ENCODE results near the gene GARNL3. TPM values are rescaled to one million over a fixed set of nuclear protein-coding genes. Genes with fewer than 3 reads are reported as not detected.

The GARNL3 gene
- total RNA-seq, 1 donor from 2014 or later, result 8.0 TPM

DNA sequence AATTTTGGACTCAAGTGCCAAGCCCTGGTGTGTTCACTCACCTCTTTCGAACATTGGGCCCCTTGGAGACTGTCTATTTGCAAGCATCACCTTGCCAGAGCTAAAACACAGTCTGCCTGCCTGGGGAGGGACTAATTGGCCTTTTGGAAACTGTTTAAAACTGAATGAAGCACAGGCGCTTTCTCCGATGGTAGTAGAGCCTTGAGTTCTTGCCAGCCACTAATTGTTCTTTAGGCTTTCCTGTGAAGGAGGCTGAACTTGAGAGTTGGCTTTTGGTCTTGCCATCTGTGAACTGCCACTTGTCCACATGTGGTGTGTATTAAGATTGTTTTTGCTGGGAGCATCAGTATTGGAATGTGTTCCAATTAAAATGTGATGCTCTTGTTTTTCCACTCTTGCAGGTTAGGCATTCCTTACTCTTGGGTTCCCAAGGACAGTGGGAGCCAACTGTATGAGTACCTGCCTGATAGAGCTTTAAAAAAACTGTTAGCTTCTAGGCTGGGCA, 26.0 kb downstream of the GARNL3 start:
- TF ChIP-seq, protein P1, sequence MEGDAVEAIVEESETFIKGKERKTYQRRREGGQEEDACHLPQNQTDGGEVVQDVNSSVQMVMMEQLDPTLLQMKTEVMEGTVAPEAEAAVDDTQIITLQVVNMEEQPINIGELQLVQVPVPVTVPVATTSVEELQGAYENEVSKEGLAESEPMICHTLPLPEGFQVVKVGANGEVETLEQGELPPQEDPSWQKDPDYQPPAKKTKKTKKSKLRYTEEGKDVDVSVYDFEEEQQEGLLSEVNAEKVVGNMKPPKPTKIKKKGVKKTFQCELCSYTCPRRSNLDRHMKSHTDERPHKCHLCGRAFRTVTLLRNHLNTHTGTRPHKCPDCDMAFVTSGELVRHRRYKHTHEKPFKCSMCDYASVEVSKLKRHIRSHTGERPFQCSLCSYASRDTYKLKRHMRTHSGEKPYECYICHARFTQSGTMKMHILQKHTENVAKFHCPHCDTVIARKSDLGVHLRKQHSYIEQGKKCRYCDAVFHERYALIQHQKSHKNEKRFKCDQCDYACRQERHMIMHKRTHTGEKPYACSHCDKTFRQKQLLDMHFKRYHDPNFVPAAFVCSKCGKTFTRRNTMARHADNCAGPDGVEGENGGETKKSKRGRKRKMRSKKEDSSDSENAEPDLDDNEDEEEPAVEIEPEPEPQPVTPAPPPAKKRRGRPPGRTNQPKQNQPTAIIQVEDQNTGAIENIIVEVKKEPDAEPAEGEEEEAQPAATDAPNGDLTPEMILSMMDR (IDR thresholded peaks at IDR 0.05), result no peak
- ATAC-seq (no peak), DNase-seq (no peak)
- Histone ChIP-seq H3K4me3 (no peak overlapping the region), H3K27me3 (no peaks in the 10 kb centered on the region), H3K36me3 (no peaks in the 10 kb centered on the region), H3K27ac (no peak overlapping the region), H3K9me3 (no peaks in the 10 kb centered on the region), H3K4me1 (no peaks in the 10 kb centered on the region)
- intact Hi-C loops (cut with DNase I), result no loop called here

DNA sequence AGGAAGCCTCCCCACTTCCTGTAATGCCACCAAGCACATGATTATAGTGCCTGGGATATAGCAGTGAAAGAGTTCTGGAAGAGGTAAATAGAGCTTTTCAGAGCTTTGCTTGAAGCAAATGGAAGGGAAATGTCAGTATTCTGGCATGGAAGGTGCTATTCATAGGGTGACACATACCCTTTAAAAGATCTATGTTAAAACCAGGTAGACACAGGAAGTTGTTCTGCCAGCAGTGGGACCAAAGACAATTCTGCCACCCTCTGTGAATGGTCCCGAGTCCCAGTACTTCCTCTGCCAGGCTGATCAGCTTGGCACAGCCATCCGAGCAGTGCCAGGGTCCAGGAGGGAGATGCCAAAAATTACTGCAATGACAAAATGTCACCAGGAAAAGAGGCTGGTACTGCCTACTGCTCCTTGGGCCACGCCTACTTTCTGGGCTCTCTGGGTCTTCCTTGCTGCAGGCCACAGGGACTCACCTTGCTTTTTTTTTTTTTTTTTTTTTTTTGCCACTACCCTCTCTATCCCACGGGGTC, 26.7 kb downstream of the GARNL3 start:
- no peak overlapping the region for H3K4me3 ChIP-seq
- TF ChIP-seq, protein P1 (IDR thresholded peaks at IDR 0.05), result no peak
- H3K36me3 ChIP-seq, result no peaks in the 10 kb centered on the region
- no peaks in the 10 kb centered on the region for H3K9me3 ChIP-seq
- intact Hi-C loops (cut with DNase I), result no loop called here
- H3K4me1 ChIP-seq, result no peaks in the 10 kb centered on the region
- no peak for DNase-seq
- no peak for ATAC-seq
- H3K27ac ChIP-seq, result no peak overlapping the region
- H3K27me3 ChIP-seq, result no peaks in the 10 kb centered on the region

GRCh38 chr9:127292415-127292814, 27.8 kb downstream of the GARNL3 start:
- Histone ChIP-seq H3K27ac (no peak overlapping the region), H3K4me1 (no peaks in the 10 kb centered on the region), H3K36me3 (no peaks in the 10 kb centered on the region), H3K9me3 (no peaks in the 10 kb centered on the region), H3K4me3 (no peak overlapping the region), H3K27me3 (no peaks in the 10 kb centered on the region)
- intact Hi-C loops (cut with DNase I), result no loop called here
- no peak for ATAC-seq
- no peak for DNase-seq
- TF ChIP-seq, protein P1 (IDR thresholded peaks at IDR 0.05), result no peak

DNA sequence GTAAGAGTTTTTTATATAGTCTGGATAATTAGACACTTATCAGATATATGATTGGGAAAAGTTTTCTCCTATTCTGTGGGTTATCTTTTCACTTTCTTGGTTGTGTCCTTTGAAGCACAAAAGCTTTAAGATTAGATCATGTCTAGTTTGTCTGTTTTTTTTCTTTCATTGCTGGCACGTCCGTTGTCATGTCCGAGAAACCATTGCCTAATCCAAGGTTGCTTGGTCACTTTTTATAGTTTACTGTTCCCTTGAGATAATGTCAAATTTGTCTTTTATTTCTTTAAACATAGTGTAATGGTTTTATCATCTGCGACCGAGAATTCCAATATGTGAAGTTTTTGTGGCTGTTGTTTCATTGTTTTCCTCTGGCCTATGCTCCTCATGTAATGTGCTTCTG, 28.8 kb downstream of the GARNL3 start:
- intact Hi-C loops (cut with DNase I), result no loop called here
- H3K36me3 ChIP-seq, result no peaks in the 10 kb centered on the region
- DNase-seq (no peak), ATAC-seq (no peak)
- no peaks in the 10 kb centered on the region for H3K4me1 ChIP-seq
- TF ChIP-seq, protein P1 (IDR thresholded peaks at IDR 0.05), result no peak
- no peak overlapping the region for H3K4me3 ChIP-seq
- no peaks in the 10 kb centered on the region for H3K27me3 ChIP-seq
- peak overlapping the region; percentile 1 for H3K27ac ChIP-seq
- H3K9me3 ChIP-seq, result no peaks in the 10 kb centered on the region

DNA sequence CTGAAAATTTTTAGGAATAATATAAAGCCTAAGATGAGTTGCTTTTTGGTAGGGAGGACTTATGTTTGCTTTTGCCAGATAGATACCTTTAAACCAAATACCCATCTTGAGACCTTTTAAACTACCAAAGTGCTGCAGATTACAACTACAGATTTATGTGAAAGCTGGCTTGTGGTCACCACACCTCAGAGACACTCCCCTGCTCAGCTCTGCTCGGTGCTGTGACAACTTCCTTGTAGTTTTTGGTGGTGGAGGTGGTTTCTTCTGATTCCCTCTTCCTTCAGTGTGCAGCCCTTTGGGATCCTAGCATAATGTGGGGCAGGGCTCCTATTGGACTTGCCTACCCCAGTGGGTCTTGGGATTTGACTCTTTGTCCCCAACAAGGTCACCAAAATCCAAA, 29.2 kb downstream of the GARNL3 start:
- no peaks in the 10 kb centered on the region for H3K27me3 ChIP-seq
- peak overlapping the region; percentile 1 for H3K27ac ChIP-seq
- no peaks in the 10 kb centered on the region for H3K9me3 ChIP-seq
- DNase-seq (no peak), ATAC-seq (no peak)
- TF ChIP-seq, protein P1 (IDR thresholded peaks at IDR 0.05), result no peak
- no peak overlapping the region for H3K4me3 ChIP-seq
- intact Hi-C loops (cut with DNase I), result no loop called here
- H3K4me1 ChIP-seq, result no peaks in the 10 kb centered on the region
- no peaks in the 10 kb centered on the region for H3K36me3 ChIP-seq

DNA sequence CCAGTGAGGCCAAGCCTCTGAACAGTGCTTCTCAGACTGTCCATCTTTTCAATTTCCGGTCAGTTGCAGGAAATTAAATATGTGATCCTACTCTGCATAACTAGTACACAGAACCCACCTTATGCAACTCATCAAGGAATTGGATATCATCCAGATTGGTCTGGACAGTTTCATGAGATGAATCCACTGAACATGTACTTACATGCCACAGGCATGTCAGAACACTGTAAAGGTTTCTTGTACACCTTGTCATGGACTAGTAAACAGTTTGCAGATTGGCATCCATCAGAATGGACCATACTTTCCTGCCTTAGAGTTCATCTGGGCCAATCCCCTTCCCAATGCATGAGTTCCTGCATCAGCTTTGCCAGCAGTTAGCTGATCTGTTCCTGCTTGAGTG, 30.4 kb downstream of the GARNL3 start:
- ATAC-seq (no peak), DNase-seq (no peak)
- TF ChIP-seq, protein P1 (IDR thresholded peaks at IDR 0.05), result no peak
- Histone ChIP-seq H3K27ac (no peak overlapping the region), H3K27me3 (no peaks in the 10 kb centered on the region), H3K4me1 (no peaks in the 10 kb centered on the region), H3K36me3 (no peaks in the 10 kb centered on the region), H3K4me3 (no peak overlapping the region), H3K9me3 (no peaks in the 10 kb centered on the region)
- intact Hi-C loops (cut with DNase I), result no loop called here
